GM12874 (cell line): ENCODE results near the gene DCAF5.

Experiments
- TF ChIP-seq, protein P1 (sequence below): IDR thresholded peaks from 2 replicates; pipeline ENCODE4 v1.5.1; 2011; ENCODE audit warnings: low read depth, mild to moderate bottlenecking, control low read depth, low read length, moderate library complexity; ENCODE audit not compliant: insufficient read depth

The DCAF5 gene

DNA sequence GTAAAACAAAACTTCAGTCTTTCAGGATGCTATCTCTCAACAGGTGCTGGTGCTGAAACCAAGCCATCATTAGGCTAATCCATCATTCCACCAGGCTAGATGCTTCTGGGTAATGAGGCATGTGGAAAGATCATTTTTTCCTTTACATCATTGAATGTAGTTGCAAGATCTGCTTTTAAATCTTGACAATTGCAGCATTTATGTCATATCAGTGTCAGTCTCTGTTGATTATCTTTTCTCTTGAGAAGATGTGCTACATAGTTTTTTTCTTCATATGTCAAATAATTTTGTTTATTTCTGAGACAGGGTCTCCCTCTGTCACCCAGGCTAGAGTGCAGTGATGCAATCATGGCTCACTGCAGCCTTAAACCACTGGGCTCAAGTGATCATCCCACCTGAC lies 22.2 kb upstream of the DCAF5 start:
- TF ChIP-seq, protein P1, sequence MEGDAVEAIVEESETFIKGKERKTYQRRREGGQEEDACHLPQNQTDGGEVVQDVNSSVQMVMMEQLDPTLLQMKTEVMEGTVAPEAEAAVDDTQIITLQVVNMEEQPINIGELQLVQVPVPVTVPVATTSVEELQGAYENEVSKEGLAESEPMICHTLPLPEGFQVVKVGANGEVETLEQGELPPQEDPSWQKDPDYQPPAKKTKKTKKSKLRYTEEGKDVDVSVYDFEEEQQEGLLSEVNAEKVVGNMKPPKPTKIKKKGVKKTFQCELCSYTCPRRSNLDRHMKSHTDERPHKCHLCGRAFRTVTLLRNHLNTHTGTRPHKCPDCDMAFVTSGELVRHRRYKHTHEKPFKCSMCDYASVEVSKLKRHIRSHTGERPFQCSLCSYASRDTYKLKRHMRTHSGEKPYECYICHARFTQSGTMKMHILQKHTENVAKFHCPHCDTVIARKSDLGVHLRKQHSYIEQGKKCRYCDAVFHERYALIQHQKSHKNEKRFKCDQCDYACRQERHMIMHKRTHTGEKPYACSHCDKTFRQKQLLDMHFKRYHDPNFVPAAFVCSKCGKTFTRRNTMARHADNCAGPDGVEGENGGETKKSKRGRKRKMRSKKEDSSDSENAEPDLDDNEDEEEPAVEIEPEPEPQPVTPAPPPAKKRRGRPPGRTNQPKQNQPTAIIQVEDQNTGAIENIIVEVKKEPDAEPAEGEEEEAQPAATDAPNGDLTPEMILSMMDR, result no peak

DNA sequence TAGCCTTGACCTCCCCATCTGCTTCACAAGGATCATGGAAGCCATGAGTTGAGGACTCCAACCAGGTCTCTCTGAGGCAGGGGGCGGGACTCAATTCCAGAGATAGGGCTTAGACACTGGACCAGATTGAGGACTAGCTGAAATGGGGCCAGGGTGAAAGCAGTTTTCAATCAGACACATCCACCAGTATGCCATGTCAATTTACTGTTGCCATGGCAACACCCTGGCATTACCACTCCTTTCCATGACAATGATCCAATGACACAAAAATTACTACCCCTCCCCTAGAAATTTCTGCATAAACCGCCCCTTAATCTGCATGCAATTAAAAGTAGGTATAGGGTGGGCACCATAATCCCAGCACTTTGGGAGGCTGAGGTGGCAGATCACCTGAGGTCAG lies 18.6 kb upstream of the DCAF5 start:
- TF ChIP-seq, protein P1, result no peak

DNA sequence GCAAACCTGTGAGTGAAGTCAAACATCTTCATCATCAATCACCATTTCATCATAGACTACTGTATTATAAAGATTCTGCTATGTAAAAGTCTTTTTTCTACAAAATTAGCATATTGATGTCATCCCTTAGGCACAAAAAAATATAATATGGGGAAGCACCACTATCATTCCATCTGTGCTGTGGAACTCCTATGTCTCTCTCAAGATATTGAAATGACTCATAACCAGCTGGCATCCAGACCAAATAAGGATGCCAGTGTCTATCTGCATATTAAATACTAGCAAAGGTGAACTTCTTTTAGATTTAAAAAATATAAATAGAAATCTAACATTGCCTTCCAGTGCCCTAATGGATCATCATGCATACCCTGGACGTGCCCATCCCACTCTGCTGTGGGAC lies 17.9 kb upstream of the DCAF5 start:
- TF ChIP-seq, protein P1, result no peak

DNA sequence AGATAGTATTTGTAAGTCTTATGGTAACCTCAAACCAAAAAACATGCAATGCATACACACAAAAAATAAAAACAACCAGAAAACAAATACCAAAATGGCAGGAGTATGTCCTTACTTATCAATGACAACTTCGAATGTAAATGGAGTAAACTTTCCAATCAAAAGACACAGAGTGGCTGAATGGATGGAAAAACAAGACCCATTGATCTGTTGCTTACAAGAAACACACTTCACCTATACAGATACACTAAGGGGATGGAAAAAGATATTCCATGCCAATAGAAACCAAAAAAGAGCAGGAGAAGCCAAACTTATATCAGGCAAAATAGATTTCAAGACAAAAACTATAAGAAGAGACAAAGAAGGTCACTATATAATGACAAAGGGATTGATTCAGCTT lies 8.7 kb upstream of the DCAF5 start:
- TF ChIP-seq, protein P1, result no peak

DNA sequence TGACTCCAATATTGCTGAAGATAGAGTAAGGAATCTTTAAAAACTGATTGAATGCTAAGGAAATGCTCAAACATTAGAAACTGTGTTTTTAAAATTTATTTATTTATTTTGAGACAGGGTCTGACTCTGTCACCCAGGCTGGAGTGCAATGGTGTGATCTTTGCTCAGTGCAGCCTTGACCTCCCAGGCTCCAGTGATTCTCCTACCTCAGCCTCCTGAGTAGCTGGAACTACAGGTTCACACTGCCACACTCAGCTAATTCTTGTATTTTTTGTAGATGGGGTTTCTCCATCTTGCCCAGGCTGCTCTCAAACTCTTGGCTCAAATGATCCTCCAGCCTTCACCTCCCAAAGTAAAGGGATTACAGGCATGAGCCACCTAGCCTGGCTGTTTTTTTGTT lies 3.3 kb upstream of the DCAF5 start:
- TF ChIP-seq, protein P1, result no peak

DNA sequence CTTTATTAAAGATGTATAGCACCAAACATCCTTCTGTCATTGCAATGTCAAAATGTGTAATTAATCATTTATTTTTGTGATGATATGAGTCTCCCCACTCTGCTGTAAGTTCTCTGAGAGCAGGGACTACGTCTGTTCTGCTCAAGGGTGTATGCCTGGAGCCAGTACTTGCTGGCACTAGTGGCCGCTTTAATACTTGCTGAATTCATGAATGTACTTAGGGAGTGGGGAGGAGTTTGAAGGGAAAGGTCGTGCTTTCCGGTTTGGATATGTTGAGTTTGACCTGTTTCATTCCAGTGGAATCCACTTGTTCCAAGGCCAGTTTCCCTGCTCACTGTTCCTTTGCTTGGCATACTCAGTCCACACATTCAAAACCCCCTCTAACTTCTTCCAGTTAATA lies 1.9 kb upstream of the DCAF5 start:
- TF ChIP-seq, protein P1, result no peak

DNA sequence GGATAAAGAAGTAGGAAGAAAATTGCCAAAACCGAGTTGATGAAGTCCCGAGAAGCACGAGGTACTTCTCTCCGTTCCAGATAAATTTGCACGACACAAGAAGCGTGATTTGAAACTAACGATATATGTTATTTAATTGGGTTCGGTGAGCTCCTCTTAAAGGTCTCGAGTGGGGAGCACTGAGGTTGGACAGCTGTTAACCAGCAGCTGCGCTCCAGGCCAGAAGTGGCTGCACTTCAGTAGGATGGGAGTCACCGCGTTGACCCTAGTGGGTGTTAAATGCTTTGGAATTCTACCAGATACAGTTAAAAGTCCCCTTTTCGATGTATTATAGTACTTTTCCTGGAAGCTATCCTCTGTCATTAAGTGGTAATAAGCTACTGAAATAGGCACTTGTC lies 953 bp upstream of the DCAF5 start:
- TF ChIP-seq, protein P1, result no peak
